Lung (tissue), 12 donors: ENCODE data around the gene LIMCH1. TPM values are rescaled to one million over a fixed set of nuclear protein-coding genes. Genes with fewer than 3 reads are reported as not detected.

Source experiments
- ATAC-seq: fragments of 200-7000 bp; cut with Tn5 transposase; one replicate; pipeline ENCODE4 v1.9.1; 2020; ENCODE audit warnings: moderate number of reproducible peaks; ENCODE audit not compliant: insufficient read depth, low FRiP score
- DNase-seq, 3 donors: peaks; one replicate each; pipeline ENCODE4 v3.0.0-alpha.2; 2013 to 2017
- H3K27ac ChIP-seq, 2 donors: one replicate each; pipeline ENCODE4 v1.5.1; 2013; ENCODE audit warnings: mild to moderate bottlenecking in 2 of 2, moderate library complexity in 2 of 2, control low read depth in 1 of 2, inconsistent platforms in 1 of 2, low read depth in 1 of 2, low read length in 1 of 2
- H3K27me3 ChIP-seq, 3 donors: one replicate each; pipeline ENCODE4 v1.5.1; 2013; ENCODE audit warnings: low read length in 2 of 3; ENCODE audit not compliant: control insufficient read depth in 3 of 3, insufficient read depth in 3 of 3
- H3K36me3 ChIP-seq, 4 donors: one replicate each; pipeline ENCODE4 v1.5.1; 2013; ENCODE audit warnings: low read length in 4 of 4, mild to moderate bottlenecking in 1 of 4, moderate library complexity in 1 of 4; ENCODE audit not compliant: control insufficient read depth in 4 of 4, insufficient read depth in 4 of 4
- H3K4me1 ChIP-seq, 5 donors: one replicate each; pipeline ENCODE4 v1.5.1; 2013; ENCODE audit warnings: low read length in 5 of 5, mild to moderate bottlenecking in 2 of 5, moderate library complexity in 1 of 5; ENCODE audit not compliant: control insufficient read depth in 5 of 5, insufficient read depth in 5 of 5
- H3K4me3 ChIP-seq: one replicate; pipeline ENCODE4 v1.5.1; 2013; ENCODE audit warnings: mild to moderate bottlenecking, control low read depth, moderate library complexity
- H3K9ac ChIP-seq, 2 donors: one replicate each; pipeline ENCODE4 v1.5.1; 2013; ENCODE audit warnings: low read length in 2 of 2, control low read depth in 1 of 2; ENCODE audit not compliant: insufficient read depth in 1 of 2
- H3K9me3 ChIP-seq, 4 donors: one replicate each; pipeline ENCODE4 v1.5.1; 2013; ENCODE audit warnings: low read length in 3 of 4, mild to moderate bottlenecking in 1 of 4, moderate library complexity in 1 of 4; ENCODE audit not compliant: control insufficient read depth in 4 of 4, insufficient read depth in 3 of 4
- CTCF ChIP-seq: IDR thresholded peaks from 2 replicates; pipeline ENCODE4 v1.5.1; 2012; ENCODE audit warnings: mild to moderate bottlenecking; ENCODE audit errors: control extremely low read depth, extremely low read depth
- WGBS, 2 donors: extraction: QIAGEN DNeasy Blood & Tissue Kit; methylation state at CpG; one replicate each; pipeline ENCODE4 v1.1.7; 2013; 5-methylcytosine and 5-hydroxymethylcytosine counted together
- polyA plus RNA-seq, 2 donors: library from polyadenylated mRNA; stranded (reverse); fragments of 200-250 nt; gene quantifications; one replicate each; pipeline ENCODE4 v1.2.1, GENCODE V29; 2013
- total RNA-seq, 2 donors: library from RNA; depleted of rRNA in 1 of 2; stranded (reverse); fragments of >200 nt in 1 of 2; gene quantifications; one replicate each; pipeline ENCODE4 v1.2.1, GENCODE V29; 2014 to 2021
- donor health status: control.
- donor health status: control.
- donor health status: Bipolar disorder and iron deficiency.
- donor health status: healthy.
- donor health status: DM: yes; HTN: yes; CAD: no.

The LIMCH1 gene
- total and polyA plus RNA-seq, 4 donors = 43.4 to 299 (median 128) TPM

GRCh38 chr4:41712425-41712824, 174.5 kb downstream of the LIMCH1 start:
- no peak for ATAC-seq
- TF ChIP-seq CTCF = no peak
- Histone ChIP-seq H3K9ac (no peak overlapping the region), H3K4me3 (no peak overlapping the region), H3K9me3 (no peaks in the 10 kb centered on the region), H3K27me3 (peaks cover 0 to 17% (median 6%) of the 10 kb centered on the region in 3 donors), H3K27ac (no peak overlapping the region), H3K4me1 (no peaks in the 10 kb centered on the region), H3K36me3 (no peaks in the 10 kb centered on the region)
- DNase-seq = no peak
- WGBS, 2 donors = 65 to 81% methylated on average over 3 of the region's 3 CpGs

- 54 to 62% methylated on average over 1 of the region's 1 CpG for WGBS, 2 donors
- Histone ChIP-seq H3K4me3 (no peak overlapping the region), H3K27me3 (peaks cover 0 to 21% (median 6%) of the 10 kb centered on the region in 3 donors), H3K36me3 (no peaks in the 10 kb centered on the region), H3K9ac (no peak overlapping the region), H3K27ac (no peak overlapping the region), H3K4me1 (no peaks in the 10 kb centered on the region), H3K9me3 (no peaks in the 10 kb centered on the region)
- ATAC-seq = no peak
- no peak for DNase-seq
- TF ChIP-seq CTCF = no peak
Observed at GRCh38 chr4:41713768-41714167, 175.8 kb downstream of the LIMCH1 start.

GRCh38 chr4:41714364-41715000, 176.5 kb downstream of the LIMCH1 start:
- WGBS, 2 donors = 79 to 84% methylated on average over 6 of the region's 6 CpGs
- DNase-seq = no peak

More at GRCh38 chr4:41714364-41715000, 176.5 kb downstream of the LIMCH1 start:
- Histone ChIP-seq H3K4me3 (no peak overlapping the region), H3K27me3 (peaks cover 0 to 23% (median 6%) of the 10 kb centered on the region in 3 donors), H3K4me1 (no peaks in the 10 kb centered on the region), H3K36me3 (no peaks in the 10 kb centered on the region), H3K9ac (no peak overlapping the region), H3K27ac (no peak overlapping the region), H3K9me3 (peaks cover 0 to under 1% (median 0%) of the 10 kb centered on the region in 4 donors)
- TF ChIP-seq CTCF = no peak
- ATAC-seq = no peak
